GM10266 (cell line): ENCODE data around the gene S1PR4.
"Not testable (repeated sequence)": the region's sequence is repeated elsewhere in the genome, so short reads cannot be mapped to it uniquely, and the experiment has no call there.

ENCODE experiments used
- DNase-seq: peaks from one replicate; pipeline ENCODE4 v3.0.0; 2012; ENCODE audit errors: extremely low spot score
- CTCF ChIP-seq: IDR thresholded peaks from 2 replicates; pipeline ENCODE4 v1.5.1; 2012; ENCODE audit warnings: mild to moderate bottlenecking, low read depth; ENCODE audit not compliant: control insufficient read depth, insufficient read depth; ENCODE audit errors: missing control alignments

Gene S1PR4

GRCh38 chr19:3208317-3209207 lies 30.0 kb downstream of the S1PR4 start:
- DNase-seq = no peak

GRCh38 chr19:3210347-3211017 lies 31.9 kb downstream of the S1PR4 start:
- TF ChIP-seq CTCF = peak; percentile 74
- DNase-seq = peak; percentile 85

More at GRCh38 chr19:3208317-3209207, 30.0 kb downstream of the S1PR4 start:
- no peak for TF ChIP-seq CTCF

GRCh38 chr19:3211191-3211590 lies 32.6 kb downstream of the S1PR4 start:
- TF ChIP-seq CTCF = no peak

GRCh38 chr19:3213159-3213558 lies 34.6 kb downstream of the S1PR4 start:
- TF ChIP-seq CTCF = no peak
- DNase-seq = no peak

More at GRCh38 chr19:3211191-3211590, 32.6 kb downstream of the S1PR4 start:
- DNase-seq = no peak

- no peak for DNase-seq
- TF ChIP-seq CTCF = no peak
Measured at GRCh38 chr19:3216874-3217273, 38.3 kb downstream of the S1PR4 start.

- TF ChIP-seq CTCF = no peak
- no peak for DNase-seq
Measured at GRCh38 chr19:3220576-3220975, 42.0 kb downstream of the S1PR4 start.

GRCh38 chr19:3221576-3221975 lies 43.0 kb downstream of the S1PR4 start:
- not testable (repeated sequence) for DNase-seq

- no peak for TF ChIP-seq CTCF
- DNase-seq = no peak
Measured at GRCh38 chr19:3222709-3223108, 44.1 kb downstream of the S1PR4 start.
